CD4-positive, alpha-beta T cell treated with Interleukin-15 for 4 hours (primary cell): ENCODE results near the gene TMEM132C.

Experiments used
- DNase-seq: peaks from one replicate; pipeline ENCODE4 v3.0.0-alpha.2; 2020; ENCODE audit warnings: low spot score

The TMEM132C gene

DNA sequence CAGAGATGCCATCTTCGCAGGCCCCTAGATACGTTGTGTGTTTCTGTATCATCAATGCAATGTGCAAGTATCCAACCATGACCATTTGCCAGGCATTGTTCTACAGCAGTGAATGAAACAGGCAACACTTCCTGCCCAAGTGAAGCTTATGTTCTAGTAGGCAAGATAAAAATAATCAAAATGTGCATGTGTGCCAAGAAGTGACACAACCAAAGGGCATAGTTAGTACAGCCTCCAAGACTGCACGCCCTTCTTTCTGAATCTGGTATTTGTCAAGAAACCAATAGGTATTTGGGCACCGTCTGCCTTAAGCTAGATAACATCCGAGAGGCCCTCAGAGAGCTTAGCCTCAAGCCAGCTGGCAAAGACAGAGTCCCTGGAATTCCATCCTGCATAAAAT is 152.0 kb downstream of the TMEM132C start:
- no peak for DNase-seq

DNA sequence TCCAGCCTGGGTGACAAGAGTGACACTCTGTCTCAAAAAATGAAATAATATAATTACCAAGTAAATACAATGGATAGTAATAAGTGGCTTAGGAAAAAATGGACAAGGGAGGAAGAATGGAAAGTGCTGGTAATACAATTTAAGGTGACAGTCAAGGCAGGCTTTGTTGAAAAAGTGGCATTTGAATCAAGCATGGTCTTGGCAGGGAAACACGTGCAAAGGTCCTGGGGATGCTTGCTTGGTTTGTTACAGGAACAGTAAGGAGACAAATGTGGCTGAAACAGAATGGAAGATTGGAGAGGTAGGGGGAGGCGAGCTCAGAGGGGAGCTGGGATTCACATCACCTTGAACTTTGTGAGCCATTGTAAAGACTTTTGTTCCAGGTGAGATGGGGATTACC is 153.2 kb downstream of the TMEM132C start:
- no peak for DNase-seq

GRCh38 chr12:128421375-128421774 is 154.4 kb downstream of the TMEM132C start:
- DNase-seq: no peak

GRCh38 chr12:128423205-128423604 is 156.2 kb downstream of the TMEM132C start:
- DNase-seq: no peak

DNA sequence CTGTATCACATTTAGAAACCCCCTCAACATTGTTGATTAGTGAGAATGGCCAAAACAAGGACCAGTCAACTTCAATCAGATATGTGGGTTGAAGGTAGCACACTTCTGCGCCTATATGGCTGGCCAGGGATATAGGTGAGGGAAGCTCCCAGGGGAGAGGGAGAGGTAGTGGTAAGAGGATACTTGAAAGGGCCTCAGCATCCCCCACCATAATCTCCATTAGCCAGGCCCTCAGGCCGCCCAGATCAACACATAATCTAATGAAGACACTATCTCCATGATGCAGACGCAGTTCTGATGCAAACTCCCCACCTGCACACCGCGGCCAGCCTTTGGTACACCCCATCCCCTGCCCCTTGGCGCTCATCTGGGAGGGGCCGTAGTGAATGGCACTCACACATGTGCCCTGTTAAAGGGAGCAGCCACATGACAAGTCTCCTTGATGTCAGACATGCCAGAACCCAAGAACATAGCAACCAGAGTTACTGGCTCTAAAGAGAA is 158.0 kb downstream of the TMEM132C start:
- DNase-seq: no peak

DNA sequence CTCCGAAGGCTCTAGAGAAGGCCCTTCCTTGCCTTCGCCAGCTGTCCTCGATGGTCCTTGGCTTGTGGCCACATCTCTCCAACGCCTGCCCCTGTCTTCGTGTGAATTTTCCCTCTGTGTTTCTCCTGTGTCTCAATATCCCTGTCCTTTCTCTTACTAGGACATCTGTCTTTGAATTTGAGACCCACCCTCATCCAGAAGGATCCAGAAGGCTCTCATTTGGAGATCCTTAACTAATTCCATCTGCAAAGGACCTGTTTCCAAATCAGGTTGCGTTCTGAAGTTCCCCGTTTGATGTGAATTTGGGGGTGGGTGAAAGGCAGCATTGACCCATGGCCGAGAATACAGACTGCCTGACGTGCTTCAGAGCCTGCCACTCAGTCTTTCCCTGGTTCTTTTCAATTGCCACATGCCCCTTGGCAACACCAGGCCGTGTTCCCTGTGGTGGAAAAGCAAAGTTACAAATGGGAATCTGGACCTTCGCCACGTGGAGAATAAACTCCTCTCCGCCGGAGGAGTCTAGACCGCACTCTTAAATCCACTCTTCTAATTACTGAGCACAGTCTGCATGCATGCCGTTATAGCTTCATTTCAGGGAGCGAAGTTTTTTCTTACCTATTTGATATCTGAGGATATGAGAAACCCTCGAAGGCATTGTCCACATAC is 158.8 kb downstream of the TMEM132C start:
- DNase-seq: no peak

DNA sequence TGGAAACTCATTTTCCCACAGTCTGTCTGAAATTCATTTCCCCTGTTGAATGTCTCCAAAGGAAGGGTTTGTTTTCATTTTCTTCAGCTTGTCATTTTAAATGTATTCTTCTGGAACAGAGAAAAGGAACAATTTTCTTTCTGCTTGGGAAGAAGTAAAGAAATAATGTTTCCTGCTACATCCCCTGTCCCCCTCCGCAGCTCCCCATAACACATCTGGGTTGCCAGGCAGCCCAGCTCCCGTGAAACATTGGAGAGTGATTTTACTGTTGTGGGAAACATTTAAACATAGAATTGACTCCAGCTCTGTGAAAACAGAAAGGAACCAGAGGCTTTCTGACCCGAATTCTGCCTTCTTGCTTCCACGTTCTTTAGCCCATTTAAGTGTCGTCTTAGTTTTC is 159.5 kb downstream of the TMEM132C start:
- DNase-seq: no peak

GRCh38 chr12:128439796-128440195 is 172.8 kb downstream of the TMEM132C start:
- DNase-seq: no peak

GRCh38 chr12:128442096-128442495 is 175.1 kb downstream of the TMEM132C start:
- DNase-seq: no peak

DNA sequence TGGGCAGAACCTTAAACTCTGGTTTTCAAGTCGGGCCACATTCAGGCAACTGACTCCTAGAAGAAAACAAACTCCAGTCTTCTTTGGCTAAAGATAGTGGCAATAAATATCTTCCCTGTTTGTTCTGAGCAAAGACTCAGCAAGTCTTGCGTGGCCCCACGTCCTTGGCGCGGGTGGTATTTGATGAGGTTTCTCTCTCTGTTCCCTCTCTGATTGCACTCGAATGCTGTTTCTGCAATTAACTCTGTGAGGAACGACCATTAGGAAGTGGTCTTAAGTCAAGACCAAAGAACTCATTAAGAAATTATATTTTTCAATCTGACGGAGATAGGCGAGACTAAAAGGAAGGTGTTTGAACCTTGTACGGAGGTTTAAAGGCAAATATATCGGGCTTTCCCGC is 177.6 kb downstream of the TMEM132C start:
- no peak for DNase-seq

- DNase-seq: no peak
Measured at GRCh38 chr12:128445415-128446127, 178.6 kb downstream of the TMEM132C start.

DNA sequence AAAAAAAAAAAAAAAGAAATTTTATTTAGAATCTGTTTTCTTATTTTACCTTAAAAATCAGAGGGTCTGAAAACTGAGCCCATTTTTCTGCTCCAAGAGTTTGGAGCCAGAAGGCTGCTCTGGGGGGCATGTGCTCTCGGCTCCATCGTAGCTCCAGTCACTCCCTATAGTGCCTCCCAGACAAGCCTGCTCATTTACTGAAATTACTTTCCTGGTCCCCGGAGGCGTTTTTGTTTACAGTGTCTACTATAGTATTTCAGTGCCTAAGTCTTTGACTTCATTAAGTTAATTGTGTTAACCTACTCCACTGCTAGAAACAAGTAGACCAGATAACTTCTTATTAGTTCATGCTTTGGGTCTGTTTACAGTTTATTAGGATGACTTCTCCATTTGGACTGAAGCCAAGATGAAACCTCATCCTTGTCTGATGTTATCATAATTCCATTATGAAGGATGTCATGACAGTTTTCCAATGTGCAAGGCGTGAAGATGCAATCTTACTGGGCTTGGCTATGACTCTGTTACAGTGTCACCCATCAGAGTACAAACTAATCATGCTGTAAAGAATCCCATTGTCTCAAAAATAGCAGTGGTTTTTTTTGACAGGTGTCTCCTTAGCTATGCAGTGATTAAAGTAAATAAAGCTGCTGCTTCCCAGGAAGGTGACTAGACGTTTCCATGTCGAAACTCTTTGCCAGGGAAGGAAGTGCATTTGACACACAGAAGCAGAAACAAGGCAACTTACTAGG is 182.3 kb downstream of the TMEM132C start:
- DNase-seq: no peak

GRCh38 chr12:128450810-128451209 is 183.8 kb downstream of the TMEM132C start:
- no peak for DNase-seq

DNA sequence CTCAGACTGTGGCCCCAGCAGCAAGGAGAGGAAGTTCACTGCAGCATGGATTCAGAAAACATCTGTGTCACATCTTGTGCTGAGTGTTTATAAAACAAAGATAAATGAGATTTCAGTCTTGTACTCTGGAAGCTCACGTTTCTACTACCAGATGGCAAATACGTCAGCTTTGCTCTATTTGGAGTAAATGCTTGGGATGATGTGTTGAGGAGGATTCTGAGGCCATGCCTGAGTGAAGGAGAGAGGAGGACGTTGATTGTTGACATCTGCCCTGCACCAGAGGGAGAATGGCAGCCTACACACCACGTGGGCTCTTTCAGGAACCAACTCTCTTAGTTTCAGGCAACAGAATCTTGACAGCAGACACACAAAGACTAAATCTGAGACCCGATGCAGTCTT is 188.9 kb downstream of the TMEM132C start:
- no peak for DNase-seq

- DNase-seq: no peak
Measured at GRCh38 chr12:128456922-128457321, 190.0 kb downstream of the TMEM132C start.

GRCh38 chr12:128458301-128458974 is 191.5 kb downstream of the TMEM132C start:
- no peak for DNase-seq

DNA sequence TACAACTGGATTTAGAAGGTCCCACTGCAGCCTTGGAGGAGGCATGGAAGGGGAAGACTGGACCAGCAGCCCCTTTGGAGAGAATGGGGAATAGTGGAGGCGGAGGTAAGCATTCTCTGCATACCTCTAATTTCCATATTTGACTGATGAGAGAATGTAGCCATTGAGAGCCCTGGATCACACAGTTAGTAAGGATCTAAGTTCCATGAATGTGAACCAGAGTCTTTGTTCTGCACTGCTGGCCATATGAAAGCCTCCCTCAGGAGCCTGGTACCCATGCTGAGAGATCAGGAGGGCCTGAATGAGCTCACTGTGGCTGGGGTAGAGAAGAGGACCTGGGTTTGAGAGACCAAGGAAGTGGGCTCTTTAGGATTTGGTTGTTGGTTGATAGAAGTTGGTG is 192.1 kb downstream of the TMEM132C start:
- no peak for DNase-seq

DNA sequence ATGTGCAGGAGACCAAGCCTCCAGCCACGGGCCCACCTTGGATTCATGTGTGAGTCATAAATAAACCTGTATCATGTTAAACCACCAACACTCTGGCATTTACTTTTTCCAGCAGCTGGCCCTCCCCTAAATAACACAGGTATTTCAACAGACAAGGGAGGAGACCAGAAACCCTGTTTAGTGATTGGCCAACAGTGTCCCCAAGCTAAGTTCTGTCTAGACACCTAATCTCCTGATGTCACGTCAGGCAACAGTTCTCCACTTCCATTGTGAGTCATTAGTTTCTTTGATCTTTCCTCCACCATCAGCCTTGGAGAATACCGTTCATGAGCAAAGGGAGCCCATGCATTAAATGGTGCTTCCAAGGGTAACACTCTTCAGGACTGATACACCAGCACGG is 196.9 kb downstream of the TMEM132C start:
- no peak for DNase-seq

DNA sequence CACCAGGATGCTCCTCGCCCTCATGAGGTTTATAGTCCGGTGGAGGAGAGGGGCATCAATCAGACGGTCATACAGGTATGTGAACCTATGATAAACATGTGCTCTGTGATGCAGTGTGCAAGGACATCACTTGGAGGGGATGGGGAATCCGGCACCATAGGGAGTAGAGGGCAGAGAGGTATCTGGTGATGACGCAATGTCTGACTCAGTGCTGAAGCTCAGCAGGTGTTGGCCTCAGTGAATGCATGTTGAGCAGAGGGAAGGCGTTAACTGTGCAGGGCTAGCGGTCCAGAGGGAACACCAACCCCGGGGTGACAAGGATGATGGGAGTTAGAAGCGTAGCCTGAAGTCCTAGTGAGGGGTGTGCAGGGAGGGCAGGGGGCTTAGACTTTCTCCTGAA is 200.9 kb downstream of the TMEM132C start:
- DNase-seq: no peak

GRCh38 chr12:128468926-128469325 is 202.0 kb downstream of the TMEM132C start:
- no peak for DNase-seq

GRCh38 chr12:128471491-128471890 is 204.5 kb downstream of the TMEM132C start:
- DNase-seq: no peak

GRCh38 chr12:128474916-128475315 is 207.9 kb downstream of the TMEM132C start:
- no peak for DNase-seq
